Measurements from ENCODE around the gene GET4.

- TF ChIP-seq CTCF (conservative IDR thresholded peaks at IDR 0.05) (no peak), ZFX (IDR thresholded peaks at IDR 0.05) (no peak)
Observed at GRCh38 chr7:851204-851603, 25.1 kb upstream of the GET4 start.

Measured in C4-2B (cell line).